Coronary artery (tissue), 2 donors: Measurements from ENCODE around the gene MAP4K2.
"Not testable (repeated sequence)": the region's sequence is repeated elsewhere in the genome, so short reads cannot be mapped to it uniquely, and the experiment has no call there.

Experiments
- DNase-seq: peaks from one replicate; pipeline ENCODE4 v3.0.0-alpha.2; 2017; ENCODE audit warnings: low spot score
- H3K27ac ChIP-seq, 2 donors: fragments of 200-600 bp; sonication (generic); one replicate each; pipeline ENCODE4 v1.5.1; 2016 to 2019
- H3K4me3 ChIP-seq: fragments of 200-600 bp; sonication (generic); 2 replicates; pipeline ENCODE4 v1.5.1; 2016; ENCODE audit warnings: mild to moderate bottlenecking, moderate library complexity
- TF ChIP-seq, protein P1 (sequence below): fragments of 200-600 bp; sonication (generic); IDR thresholded peaks from one replicate; pipeline ENCODE4 v1.5.1; 2019; ENCODE audit warnings: antibody characterized with exemption

MAP4K2 gene

DNA sequence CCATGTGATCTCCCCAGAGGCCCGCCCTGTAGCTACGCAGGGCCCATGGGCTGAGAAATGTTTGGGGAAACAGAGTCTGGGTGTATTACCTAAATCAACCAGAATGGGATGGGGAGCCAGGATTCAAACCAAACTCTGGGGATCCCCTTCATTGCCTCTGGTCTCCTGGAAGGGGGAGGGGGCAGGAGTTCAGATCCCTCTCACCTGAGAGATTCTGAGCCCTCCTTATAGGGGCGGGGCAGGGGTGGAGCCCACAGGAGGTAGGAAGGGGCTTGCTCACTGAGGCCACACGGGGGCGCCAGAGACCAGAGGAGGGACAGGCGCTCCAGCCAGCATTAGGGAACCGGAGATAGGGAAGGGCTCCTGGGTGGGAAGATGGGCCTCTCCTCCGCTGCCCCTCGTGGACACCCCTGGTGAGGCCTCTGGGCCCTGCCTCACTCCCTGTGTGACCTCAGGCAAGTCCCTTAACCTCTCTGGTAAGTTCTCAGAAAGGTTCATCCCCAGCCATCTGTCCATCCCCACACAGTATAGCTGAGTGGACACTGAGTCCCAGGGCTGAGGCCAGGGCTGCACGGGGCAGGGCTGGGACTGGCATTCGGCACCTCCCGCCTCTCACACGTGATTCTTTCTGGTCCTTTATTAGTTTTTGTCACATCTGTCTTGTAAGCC is 44.1 kb upstream of the MAP4K2 start:
- TF ChIP-seq, protein P1, sequence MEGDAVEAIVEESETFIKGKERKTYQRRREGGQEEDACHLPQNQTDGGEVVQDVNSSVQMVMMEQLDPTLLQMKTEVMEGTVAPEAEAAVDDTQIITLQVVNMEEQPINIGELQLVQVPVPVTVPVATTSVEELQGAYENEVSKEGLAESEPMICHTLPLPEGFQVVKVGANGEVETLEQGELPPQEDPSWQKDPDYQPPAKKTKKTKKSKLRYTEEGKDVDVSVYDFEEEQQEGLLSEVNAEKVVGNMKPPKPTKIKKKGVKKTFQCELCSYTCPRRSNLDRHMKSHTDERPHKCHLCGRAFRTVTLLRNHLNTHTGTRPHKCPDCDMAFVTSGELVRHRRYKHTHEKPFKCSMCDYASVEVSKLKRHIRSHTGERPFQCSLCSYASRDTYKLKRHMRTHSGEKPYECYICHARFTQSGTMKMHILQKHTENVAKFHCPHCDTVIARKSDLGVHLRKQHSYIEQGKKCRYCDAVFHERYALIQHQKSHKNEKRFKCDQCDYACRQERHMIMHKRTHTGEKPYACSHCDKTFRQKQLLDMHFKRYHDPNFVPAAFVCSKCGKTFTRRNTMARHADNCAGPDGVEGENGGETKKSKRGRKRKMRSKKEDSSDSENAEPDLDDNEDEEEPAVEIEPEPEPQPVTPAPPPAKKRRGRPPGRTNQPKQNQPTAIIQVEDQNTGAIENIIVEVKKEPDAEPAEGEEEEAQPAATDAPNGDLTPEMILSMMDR, result peak; percentile 99
- H3K27ac ChIP-seq, result peak overlapping the region in 1 of 2 donors; percentile 24
- DNase-seq, result peak; percentile 91
- H3K4me3 ChIP-seq, result no peak overlapping the region

DNA sequence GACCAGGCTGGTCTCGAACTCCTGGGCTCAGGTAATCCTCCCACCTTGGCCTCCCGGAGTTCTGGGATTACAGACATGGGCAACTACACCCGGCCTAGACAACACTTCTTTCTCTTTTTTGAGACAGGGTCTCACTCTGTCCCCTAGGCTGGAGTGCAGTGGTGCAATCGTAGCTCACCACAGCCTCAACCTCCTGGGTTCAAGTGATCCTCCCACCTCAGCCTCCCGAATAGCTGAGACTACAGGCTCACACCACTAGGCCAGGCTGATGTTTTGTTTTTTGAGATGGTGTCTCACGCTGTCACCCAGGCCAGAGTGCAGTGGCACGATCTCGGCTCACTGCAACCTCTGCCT is 42.7 kb upstream of the MAP4K2 start:
- H3K4me3 ChIP-seq, DNase-seq, H3K27ac ChIP-seq: not testable (repeated sequence)

- H3K27ac ChIP-seq, result peak overlapping the region in 1 of 2 donors; percentile 45
Measured at GRCh38 chr11:64845129-64845775, 42.2 kb upstream of the MAP4K2 start.

DNA sequence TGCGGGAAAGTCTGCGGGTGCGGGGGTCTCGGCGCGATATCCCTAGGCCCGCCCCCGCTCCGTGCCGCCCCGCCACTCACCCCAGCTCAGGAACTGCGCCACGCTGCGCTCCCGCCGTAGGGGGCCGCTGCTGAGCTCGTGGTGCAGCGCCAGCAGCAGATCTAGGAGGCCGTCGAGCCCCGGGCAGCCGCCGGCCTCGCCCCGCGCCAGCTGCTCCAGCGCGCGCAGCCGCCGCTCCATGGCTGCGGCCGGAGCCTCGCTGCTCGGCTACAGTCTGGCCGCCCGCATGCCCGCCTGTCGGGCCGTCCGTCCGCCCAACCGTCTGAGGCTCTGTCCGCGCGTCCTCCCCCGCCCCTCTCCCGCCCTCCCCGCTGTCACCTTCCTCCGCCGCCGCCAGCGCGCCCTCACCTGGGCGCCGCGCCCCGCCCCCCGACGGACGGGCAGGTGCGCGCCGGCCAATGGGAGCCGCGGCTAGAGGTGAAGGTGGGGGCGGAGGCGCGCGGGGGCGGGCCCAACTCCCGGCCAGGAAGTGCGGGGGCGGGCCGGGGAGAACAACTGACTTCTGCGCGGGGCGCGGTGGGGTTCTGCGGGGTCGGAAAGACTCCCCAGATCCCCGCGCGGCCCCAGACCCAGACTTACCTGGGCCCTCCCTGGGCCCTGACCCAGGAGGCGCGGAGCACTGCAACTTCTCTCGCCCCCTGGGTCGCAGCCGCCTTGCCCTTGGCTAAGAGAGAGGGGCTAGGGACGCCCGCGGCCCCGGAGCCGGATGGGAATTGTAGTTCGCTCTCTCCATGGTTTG is 41.5 kb upstream of the MAP4K2 start, which contains the start of gene CDC42BPG:
TSS of gene CDC42BPG (minus strand) at position 324 of the 799 bp plus-strand sequence. CDS start at position 240, 84 bp downstream.
- Histone ChIP-seq H3K4me3 (peak within 1 kb of the TSS; percentile 74), H3K27ac (peak within 1 kb of the TSS in 1 of 2 donors; percentile 45)
- no peak for DNase-seq
- TF ChIP-seq, protein P1, result peak; percentile 51

More at GRCh38 chr11:64845129-64845775, 42.2 kb upstream of the MAP4K2 start:
- DNase-seq, result no peak
- H3K4me3 ChIP-seq, result peak overlapping the region; percentile 74
- TF ChIP-seq, protein P1, result no peak

DNA sequence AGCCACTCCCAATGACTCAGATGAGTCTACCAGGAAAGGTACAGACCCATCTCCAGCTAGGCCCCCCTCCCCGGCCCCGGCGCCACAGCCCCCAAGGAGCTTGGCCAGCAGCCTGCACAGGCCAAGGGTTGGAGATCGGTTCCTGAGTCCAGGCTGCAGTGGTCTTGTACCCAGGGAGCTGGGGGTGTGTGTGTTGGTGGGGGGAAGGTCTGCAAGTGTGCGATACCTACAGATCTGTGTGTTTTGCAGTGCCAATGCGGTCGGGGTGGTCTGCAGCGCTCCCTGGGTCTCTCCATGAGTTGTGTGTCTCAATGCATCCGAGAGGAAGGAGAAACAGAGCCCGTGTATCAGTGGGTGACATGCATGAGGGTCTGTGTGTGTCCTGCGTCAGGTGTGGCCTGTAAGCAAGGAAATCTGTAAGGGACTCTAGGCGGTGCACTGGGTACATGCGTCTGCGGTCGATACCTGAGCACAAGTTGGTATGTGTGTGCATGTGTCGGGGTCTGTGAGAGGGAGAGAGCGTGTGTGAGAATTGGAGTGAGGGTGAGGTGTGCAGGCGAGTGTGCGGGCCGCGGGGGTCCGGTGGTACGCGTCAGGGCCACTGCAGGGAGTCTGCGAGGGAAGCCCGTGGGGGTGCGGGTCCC is 40.8 kb upstream of the MAP4K2 start:
- TF ChIP-seq, protein P1, result no peak
- Histone ChIP-seq H3K27ac (no peak overlapping the region), H3K4me3 (peak overlapping the region; percentile 74)
- DNase-seq, result no peak

- no peak for DNase-seq
- Histone ChIP-seq H3K27ac (no peak overlapping the region), H3K4me3 (no peak overlapping the region)
- TF ChIP-seq, protein P1, result no peak
Measured at GRCh38 chr11:64842851-64843685, 40.1 kb upstream of the MAP4K2 start.
